ENCODE results near the gene DLK1.

GRCh38 chr14:100706200-100706599 lies 20.5 kb upstream of the DLK1 start:
- TF ChIP-seq RAD21 (CRISPR knock-in tag; IDR thresholded peaks at IDR 0.05) (no peak), ZZZ3 (CRISPR knock-in tag; IDR thresholded peaks at IDR 0.05; ENCODE audit: borderline replicate concordance) (no peak), KLF13 (CRISPR knock-in tag; IDR thresholded peaks at IDR 0.05) (no peak)
- TF ChIP-seq, protein P1, sequence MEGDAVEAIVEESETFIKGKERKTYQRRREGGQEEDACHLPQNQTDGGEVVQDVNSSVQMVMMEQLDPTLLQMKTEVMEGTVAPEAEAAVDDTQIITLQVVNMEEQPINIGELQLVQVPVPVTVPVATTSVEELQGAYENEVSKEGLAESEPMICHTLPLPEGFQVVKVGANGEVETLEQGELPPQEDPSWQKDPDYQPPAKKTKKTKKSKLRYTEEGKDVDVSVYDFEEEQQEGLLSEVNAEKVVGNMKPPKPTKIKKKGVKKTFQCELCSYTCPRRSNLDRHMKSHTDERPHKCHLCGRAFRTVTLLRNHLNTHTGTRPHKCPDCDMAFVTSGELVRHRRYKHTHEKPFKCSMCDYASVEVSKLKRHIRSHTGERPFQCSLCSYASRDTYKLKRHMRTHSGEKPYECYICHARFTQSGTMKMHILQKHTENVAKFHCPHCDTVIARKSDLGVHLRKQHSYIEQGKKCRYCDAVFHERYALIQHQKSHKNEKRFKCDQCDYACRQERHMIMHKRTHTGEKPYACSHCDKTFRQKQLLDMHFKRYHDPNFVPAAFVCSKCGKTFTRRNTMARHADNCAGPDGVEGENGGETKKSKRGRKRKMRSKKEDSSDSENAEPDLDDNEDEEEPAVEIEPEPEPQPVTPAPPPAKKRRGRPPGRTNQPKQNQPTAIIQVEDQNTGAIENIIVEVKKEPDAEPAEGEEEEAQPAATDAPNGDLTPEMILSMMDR (CRISPR knock-in tag; IDR thresholded peaks at IDR 0.05), result no peak
